ENCODE results near the gene RIPK1. TPM values are rescaled to one million over a fixed set of nuclear protein-coding genes. Genes with fewer than 3 reads are reported as not detected.

Gene RIPK1
- total RNA-seq, 4 donors from 2014 or later = 25.6 to 37.6 (median 32.2) TPM

DNA sequence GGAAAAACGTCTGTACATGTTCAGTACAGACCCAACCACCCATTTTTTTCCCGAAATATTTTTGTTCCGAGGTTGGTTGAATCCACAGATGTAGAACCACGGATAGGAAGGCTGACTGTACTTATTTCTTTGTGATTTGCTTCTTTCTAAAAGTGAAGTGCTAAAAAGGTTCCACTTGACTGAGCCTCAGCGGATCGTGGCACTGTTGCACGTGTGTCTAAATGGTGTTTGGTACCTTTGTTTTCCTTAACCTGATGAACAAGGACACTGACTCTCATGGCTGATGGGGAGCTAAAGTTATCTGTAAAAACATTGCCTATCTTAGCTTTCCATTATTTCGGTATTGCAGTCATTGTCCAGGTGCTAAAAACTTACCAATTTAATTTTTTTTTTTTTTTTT is 56.4 kb downstream of the RIPK1 start:
- Histone ChIP-seq H3K4me1 (peaks cover 3% of the 10 kb centered on the region), H3K36me3 (peaks cover 18% of the 10 kb centered on the region), H3K27me3 (no peaks in the 10 kb centered on the region), H3K9me3 (no peaks in the 10 kb centered on the region), H3K4me3 (no peak overlapping the region), H3K27ac (no peak overlapping the region)
- 78% methylated on average over 8 of the region's 8 CpGs for WGBS
- DNase-seq (ENCODE audit: low spot score in 2 of 2) = no peak
- TF ChIP-seq EP300 (IDR thresholded peaks at IDR 0.05) (no peak), POLR2A (IDR thresholded peaks at IDR 0.05) (no peak), POLR2AphosphoS5 (IDR thresholded peaks at IDR 0.05) (no peak)

DNA sequence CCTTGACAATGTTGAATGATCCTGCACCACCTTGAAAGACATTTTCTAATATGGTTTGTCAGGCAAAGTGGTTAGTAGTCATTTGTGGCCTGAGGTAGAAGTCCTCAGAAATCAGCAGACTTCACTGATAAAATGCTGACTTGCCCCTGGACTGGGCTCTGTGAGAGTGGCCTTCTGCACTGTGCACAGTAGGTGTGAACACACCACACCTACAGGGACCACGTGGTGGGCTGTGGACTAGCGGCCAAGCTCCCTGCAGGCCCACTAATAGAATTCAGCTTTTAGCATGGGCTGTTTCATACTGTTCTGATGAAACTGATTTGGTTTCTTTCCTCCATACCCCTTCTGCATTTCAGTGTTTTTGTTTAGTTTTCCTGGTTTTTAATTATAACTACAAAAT is 57.5 kb downstream of the RIPK1 start:
- Histone ChIP-seq H3K27me3 (no peaks in the 10 kb centered on the region), H3K9me3 (no peaks in the 10 kb centered on the region), H3K4me1 (no peaks in the 10 kb centered on the region), H3K36me3 (peaks cover 29% of the 10 kb centered on the region), H3K27ac (no peak overlapping the region), H3K4me3 (no peak overlapping the region)
- TF ChIP-seq EP300 (IDR thresholded peaks at IDR 0.05) = no peak
- TF ChIP-seq POLR2A (IDR thresholded peaks at IDR 0.05) = no peak
- no peak for TF ChIP-seq POLR2AphosphoS5 (IDR thresholded peaks at IDR 0.05)
- TF ChIP-seq, protein P1, sequence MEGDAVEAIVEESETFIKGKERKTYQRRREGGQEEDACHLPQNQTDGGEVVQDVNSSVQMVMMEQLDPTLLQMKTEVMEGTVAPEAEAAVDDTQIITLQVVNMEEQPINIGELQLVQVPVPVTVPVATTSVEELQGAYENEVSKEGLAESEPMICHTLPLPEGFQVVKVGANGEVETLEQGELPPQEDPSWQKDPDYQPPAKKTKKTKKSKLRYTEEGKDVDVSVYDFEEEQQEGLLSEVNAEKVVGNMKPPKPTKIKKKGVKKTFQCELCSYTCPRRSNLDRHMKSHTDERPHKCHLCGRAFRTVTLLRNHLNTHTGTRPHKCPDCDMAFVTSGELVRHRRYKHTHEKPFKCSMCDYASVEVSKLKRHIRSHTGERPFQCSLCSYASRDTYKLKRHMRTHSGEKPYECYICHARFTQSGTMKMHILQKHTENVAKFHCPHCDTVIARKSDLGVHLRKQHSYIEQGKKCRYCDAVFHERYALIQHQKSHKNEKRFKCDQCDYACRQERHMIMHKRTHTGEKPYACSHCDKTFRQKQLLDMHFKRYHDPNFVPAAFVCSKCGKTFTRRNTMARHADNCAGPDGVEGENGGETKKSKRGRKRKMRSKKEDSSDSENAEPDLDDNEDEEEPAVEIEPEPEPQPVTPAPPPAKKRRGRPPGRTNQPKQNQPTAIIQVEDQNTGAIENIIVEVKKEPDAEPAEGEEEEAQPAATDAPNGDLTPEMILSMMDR (IDR thresholded peaks at IDR 0.05) = no peak
- no peak for DNase-seq (ENCODE audit: low spot score in 2 of 2)
- 30% methylated on average over 2 of the region's 2 CpGs for WGBS

- TF ChIP-seq POLR2A (IDR thresholded peaks at IDR 0.05) = no peak
- TF ChIP-seq, protein P1 (IDR thresholded peaks at IDR 0.05) = no peak
- no peak for TF ChIP-seq POLR2AphosphoS5 (IDR thresholded peaks at IDR 0.05)
- no peak for TF ChIP-seq EP300 (IDR thresholded peaks at IDR 0.05)
- Histone ChIP-seq H3K36me3 (peaks cover 52% of the 10 kb centered on the region), H3K27me3 (no peaks in the 10 kb centered on the region), H3K9me3 (no peaks in the 10 kb centered on the region), H3K4me1 (no peaks in the 10 kb centered on the region), H3K4me3 (no peak overlapping the region), H3K27ac (no peak overlapping the region)
- no peak for DNase-seq (ENCODE audit: low spot score in 2 of 2)
- 95% methylated on average over 15 of the region's 15 CpGs for WGBS
Measured at GRCh38 chr6:3128356-3129108, 60.2 kb downstream of the RIPK1 start.

DNA sequence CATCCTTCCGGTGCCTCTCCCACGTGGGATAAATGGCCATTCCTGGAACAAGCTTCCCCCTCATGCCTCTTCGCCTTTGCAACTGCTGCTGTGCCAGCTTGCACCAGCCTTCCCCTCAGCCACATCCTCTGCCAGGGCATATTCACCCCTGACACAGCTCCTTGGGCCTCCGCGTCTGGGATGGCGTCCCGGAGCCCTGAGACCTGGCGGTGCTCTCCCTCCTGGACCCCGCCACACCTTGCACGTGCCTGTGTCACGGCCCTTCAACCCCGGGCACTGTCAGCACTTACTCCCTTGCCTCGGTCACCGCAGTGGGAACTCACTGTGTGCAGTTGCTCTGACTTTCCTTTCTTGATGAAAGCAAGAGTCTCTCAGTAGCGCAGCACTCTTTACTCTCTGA is 63.4 kb downstream of the RIPK1 start:
- TF ChIP-seq EP300 (IDR thresholded peaks at IDR 0.05) (no peak), POLR2AphosphoS5 (IDR thresholded peaks at IDR 0.05) (no peak), POLR2A (IDR thresholded peaks at IDR 0.05) (no peak)
- TF ChIP-seq, protein P1 (IDR thresholded peaks at IDR 0.05) = no peak
- Histone ChIP-seq H3K27me3 (no peaks in the 10 kb centered on the region), H3K4me1 (no peaks in the 10 kb centered on the region), H3K9me3 (no peaks in the 10 kb centered on the region), H3K4me3 (no peak overlapping the region), H3K27ac (no peak overlapping the region), H3K36me3 (peaks cover 70% of the 10 kb centered on the region)
- 95% methylated on average over 15 of the region's 15 CpGs for WGBS
- DNase-seq (ENCODE audit: low spot score in 2 of 2) = no peak

DNA sequence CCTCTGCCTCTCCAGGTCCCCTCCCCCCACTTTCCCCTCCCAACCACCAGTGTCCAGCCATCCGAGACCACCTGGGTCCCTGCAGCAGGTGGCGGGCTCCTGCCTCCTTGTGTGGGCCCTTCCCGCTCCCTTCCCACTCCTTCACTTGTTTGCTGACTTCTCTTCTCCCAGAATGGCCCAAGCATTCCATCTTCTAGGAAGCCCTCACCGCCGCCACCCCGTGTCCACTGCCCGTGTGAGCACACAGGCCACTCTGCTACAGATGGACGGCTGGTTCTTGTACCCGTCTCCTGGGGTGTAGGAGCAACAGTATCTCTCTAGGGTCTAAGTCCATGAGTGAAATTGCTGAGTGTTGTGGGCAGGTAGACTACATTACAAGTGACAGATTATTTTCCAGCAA is 65.2 kb downstream of the RIPK1 start:
- Histone ChIP-seq H3K27me3 (no peaks in the 10 kb centered on the region), H3K27ac (no peak overlapping the region), H3K4me1 (peaks cover 4% of the 10 kb centered on the region), H3K36me3 (peaks cover 77% of the 10 kb centered on the region), H3K4me3 (no peak overlapping the region), H3K9me3 (no peaks in the 10 kb centered on the region)
- TF ChIP-seq POLR2A (IDR thresholded peaks at IDR 0.05) (no peak), POLR2AphosphoS5 (IDR thresholded peaks at IDR 0.05) (no peak), EP300 (IDR thresholded peaks at IDR 0.05) (no peak)
- TF ChIP-seq, protein P1 (IDR thresholded peaks at IDR 0.05) = no peak
- WGBS = 96% methylated on average over 9 of the region's 9 CpGs
- no peak for DNase-seq (ENCODE audit: low spot score in 2 of 2)
